HG03097 (cell line): Measurements from ENCODE around the gene ZNF426.
"Not testable (repeated sequence)": the region's sequence is repeated elsewhere in the genome, so short reads cannot be mapped to it uniquely, and the experiment has no call there.

Source experiments
- ATAC-seq: cut with Tn5 transposase; IDR thresholded peaks from one replicate; pipeline ENCODE4 v1.9.1; 2021; ENCODE audit not compliant: unreplicated experiment, low FRiP score

The ZNF426 gene

DNA sequence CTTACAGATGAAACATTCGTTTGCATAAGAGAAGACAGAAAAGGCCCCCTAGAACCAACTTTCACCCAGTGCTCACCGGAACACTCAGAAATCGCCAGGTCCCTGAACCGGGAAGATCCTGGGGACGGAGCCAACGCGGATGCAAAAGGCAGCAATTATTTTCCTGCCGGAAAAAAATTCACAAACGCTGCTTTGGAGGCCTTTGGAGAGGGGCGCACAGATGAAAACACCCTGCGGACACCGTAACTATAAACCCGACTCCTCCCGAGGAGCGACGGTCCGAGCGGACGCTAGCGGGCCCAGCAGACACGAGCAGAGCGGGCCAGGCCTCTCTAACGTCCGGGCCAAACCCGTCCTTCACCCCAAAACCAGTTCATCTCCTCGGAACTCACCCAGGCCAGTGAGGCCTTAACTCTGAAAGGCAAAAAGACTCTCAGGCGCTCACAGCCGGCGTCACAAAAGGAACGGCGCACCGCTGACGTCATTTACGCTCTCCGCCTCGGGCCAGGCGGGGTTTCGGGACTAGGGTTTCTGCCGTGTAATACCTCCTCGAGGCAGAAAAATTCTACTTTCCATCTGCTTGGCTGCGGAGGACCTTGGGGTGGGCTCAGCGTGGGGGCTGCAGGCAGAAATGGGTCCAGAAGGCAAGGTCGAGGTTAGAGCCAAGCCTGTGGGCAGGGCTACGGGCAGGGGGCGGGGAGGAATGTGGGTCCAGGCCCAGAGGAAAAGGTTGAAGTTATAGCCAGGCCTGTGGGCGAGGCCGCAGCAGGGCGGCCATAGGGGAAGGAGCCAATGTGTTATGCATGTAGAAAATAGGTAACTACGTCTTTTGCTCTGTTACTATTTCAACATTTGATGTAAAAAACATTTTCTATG, at the start of gene ZNF426:
Gene ZNF426 (minus strand): TSS at position 463 of the 876 bp plus-strand sequence. CDS start 2,413 bp downstream, outside the sequence.
- ATAC-seq, result peak; percentile 76

- ATAC-seq, result no peak
Measured at GRCh38 chr19:9586764-9587163, 48.3 kb upstream of the ZNF426 start.

DNA sequence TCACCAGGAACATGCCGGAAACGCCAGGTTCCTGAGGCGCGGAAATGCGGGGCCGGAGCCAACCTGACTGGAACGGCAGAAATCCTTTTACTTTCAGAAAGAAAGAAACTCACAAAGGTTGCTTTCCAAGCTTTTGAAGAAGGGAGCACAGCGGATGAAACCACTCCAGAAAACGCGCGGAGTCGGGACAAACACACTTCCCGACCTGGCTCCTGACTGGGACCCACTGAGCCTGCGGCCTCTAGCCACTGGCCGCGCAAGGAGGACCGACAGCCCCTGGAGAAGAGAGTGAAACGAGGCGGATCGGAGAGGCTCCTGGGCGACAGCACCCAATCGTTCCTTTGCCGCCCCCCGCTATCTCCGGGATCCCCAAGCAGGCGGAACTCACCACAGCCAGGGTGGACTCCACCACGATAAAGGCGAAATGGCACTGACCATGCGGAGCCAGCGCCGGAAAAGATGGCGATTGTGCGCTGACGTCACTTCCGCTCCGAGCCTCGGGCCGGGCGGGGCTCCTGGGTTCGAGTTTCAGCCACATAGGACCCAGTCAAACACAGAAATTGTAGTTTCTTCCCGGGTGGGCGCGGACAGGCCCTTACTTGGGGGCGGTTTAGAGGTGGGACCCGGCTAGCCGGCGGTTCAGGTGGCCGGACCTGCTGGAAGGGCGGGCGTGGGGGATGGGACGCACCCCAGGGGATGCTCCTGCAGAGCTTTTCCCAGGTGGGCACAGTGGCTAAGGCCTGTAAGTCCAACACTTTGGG, 45.8 kb upstream of the ZNF426 start, which contains the start of gene ZNF121:
Gene ZNF121 (minus strand): TSS at position 432 of the 761 bp plus-strand sequence. CDS start 16,407 bp downstream, outside the sequence.
- peak; percentile 85 for ATAC-seq

- ATAC-seq, result not testable (repeated sequence)
Measured at GRCh38 chr19:9582081-9582725, 43.8 kb upstream of the ZNF426 start.

- no peak for ATAC-seq
Measured at GRCh38 chr19:9580728-9581127, 42.3 kb upstream of the ZNF426 start.

DNA sequence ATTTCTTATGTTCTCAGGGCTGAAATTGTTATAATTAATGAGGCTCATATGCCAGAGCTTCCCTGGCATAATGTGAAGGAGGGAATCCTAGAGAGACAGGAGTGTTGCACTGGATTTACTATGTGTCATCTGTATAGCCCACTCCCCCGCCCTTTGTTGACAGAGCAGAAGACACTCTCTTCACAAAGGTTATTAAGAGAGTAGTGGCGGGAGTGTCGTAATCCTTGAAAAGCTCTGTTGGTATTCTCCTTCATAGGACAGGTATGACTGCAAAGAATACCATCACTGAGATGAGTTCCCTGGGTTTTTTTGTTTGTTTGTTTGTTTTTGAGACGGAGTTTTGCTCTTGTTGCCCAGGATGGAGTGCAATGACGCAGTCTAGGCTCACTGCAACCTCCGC, 31.8 kb upstream of the ZNF426 start:
- ATAC-seq, result no peak

DNA sequence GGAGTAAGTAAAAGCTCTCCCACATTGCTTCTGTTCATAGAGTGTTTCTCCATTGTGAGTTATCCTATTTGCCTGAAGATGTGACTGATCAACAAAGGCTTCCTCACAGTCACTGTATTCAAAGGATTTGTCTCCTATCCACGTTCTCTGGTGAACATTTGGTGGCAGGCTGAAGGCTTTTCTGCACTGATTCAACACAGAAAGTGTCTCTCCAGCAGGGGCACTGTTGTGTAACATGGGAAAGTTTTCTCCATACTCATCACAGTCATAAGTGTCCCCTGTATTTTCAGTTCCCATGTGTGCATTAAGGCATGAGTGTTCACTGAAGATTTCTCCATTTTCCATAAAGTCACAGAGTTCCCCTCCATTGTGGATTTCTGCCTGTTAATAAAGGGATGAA, 28.3 kb upstream of the ZNF426 start:
- ATAC-seq, result no peak

GRCh38 chr19:9565900-9566705, 27.7 kb upstream of the ZNF426 start:
- no peak for ATAC-seq

- no peak for ATAC-seq
Measured at GRCh38 chr19:9552536-9553274, 14.3 kb upstream of the ZNF426 start.

DNA sequence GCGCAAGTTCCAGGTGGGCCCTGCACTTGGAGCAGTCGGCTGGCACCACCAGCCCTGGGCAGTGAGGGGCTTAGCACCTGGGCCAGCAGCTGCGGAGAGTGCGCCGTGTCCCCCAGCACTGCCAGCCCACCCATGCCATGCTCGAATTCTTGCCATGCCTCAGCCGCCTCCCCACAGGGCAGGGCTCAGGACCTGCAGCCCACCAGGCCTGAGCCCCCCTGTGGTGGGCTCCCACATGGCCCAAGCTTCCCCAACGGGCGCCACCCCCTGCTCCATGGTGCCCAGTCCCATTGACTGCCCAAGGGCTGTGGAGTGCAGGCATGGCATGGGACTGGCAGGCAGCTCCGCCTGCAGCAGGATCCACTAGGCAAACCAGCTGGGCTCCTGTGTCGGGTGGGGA, 9.4 kb upstream of the ZNF426 start:
- ATAC-seq, result no peak

GRCh38 chr19:9541281-9541680, 2.8 kb upstream of the ZNF426 start:
- not testable (repeated sequence) for ATAC-seq

DNA sequence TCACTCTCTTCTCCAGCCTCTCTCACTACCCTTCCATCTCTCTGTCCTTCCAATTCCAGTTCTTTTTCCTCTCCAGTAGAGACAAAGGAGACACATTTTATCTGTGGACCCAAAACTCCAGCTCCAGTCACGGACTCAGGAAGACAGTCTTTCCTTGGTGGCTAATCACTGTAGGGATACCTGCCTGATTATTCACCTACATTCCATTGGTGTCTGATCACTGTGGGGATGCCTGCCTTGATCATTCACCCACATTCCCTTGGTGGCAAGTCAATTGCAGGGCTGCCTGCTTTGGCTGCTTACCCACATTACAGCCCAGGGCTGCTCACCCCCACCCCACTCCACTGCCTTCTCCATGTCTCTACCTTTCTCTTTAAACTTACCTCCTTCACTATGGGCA, 1.5 kb upstream of the ZNF426 start:
- ATAC-seq, result not testable (repeated sequence)

GRCh38 chr19:9539201-9539600, 756 bp upstream of the ZNF426 start:
- ATAC-seq, result not testable (repeated sequence)

DNA sequence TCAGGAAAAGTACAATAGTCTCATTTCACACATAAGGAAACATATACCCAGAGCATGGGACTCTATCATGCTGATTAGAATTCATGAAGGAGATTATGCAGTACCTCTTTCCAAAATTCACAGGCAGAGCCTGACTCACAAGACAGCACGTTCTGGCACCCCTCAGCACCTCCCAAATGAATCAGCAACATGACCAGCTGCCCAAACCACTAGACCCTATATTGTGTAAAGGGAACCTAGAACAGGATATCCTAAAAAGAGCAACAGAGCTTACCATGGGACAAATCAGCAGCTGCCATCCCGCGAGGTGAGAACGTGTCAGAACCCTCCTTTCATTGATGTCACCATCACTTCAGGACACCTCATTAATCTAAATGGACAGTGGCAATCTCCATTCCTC, 2.5 kb downstream of the ZNF426 start:
- ATAC-seq, result no peak

DNA sequence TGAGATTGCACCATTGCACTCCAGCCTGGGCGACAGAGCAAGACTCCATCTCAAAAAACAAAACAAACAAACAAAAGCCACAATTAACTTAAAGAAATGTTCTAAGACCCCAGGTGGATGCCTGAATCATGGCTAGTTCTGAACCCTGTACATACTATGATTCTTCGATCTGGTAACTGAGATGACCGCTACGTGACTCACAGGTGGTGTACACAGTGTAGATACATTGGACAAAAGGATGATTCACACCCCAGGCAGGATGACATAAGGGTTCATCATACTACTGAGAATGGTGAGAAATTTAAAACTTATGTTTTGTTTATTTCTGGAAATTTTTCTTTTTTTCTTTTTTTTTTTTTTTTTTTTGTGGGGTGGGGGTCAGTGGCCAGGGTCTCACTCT, 6.5 kb downstream of the ZNF426 start:
- ATAC-seq, result no peak

- ATAC-seq, result no peak
Measured at GRCh38 chr19:9528757-9529336, 9.6 kb downstream of the ZNF426 start.

GRCh38 chr19:9523885-9524474, 14.5 kb downstream of the ZNF426 start:
- no peak for ATAC-seq

GRCh38 chr19:9507285-9507684, 31.2 kb downstream of the ZNF426 start:
- no peak for ATAC-seq

DNA sequence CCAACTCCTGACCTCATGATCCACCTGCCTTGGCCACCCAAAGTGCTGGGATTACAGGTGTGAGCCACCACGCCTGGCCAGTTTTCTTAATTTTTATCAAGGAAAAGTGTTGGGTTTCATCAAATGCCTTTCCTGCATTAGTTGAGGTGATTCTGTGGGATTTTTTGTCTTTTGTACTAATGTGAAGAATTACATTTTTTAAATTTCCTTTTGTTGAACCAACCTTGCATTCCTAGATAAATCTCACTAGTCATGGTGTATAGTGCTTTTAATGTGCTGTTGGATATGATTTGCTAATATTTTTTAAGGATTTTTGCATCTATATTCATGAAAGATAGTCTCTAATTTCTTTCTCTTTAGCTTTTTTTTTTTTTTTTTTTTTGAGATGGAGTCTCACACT, 37.6 kb downstream of the ZNF426 start:
- no peak for ATAC-seq
